ENCODE measurements around the gene CD2. TPM values are rescaled to one million over a fixed set of nuclear protein-coding genes. Genes with fewer than 3 reads are reported as not detected.

Gene CD2
- polyA plus RNA-seq (2013, experiment 1 of 2): not detected
- not detected for polyA plus RNA-seq (2013, experiment 2 of 2)

GRCh38 chr1:116754198-116754977 is at the start of gene CD2:
Gene CD2, plus strand, starts transcription at chr1:116754430. Its CDS starts 63 bp downstream, at chr1:116754493.
- no peak for DNase-seq (ENCODE audit: low spot score)
- H4K91ac ChIP-seq (ENCODE audit: low read depth, low read length, poor library complexity): peak within 1 kb of the TSS; percentile 30
- no peak within 1 kb of the TSS for H2BK15ac ChIP-seq (ENCODE audit: low read length)
- H3K4me1 ChIP-seq (ENCODE audit: control insufficient read depth in 2 of 2, insufficient read depth in 1 of 2, low read depth in 1 of 2, low read length in 2 of 2): peaks cover 0 to under 1% of the 10 kb centered on the region in 2 donors
- H3K36me3 ChIP-seq (replicated peaks in 1 of 2; ENCODE audit: control insufficient read depth in 2 of 2, insufficient read depth in 2 of 2, low read length in 2 of 2): no peaks in the 10 kb centered on the region
- H3K27me3 ChIP-seq (ENCODE audit: control insufficient read depth in 3 of 3, insufficient read depth in 3 of 3, low read depth in 1 of 3, low read length in 3 of 3): peaks cover 0 to 9% (median 0%) of the 10 kb centered on the region in 3 experiments
- H2BK120ac ChIP-seq (ENCODE audit: low read depth, low read length): no peak within 1 kb of the TSS
- no CpG with 5 or more reads among the region's 7 CpGs for WGBS, 2 donors (ENCODE audit: extremely low coverage in 2 of 2, insufficient read length in 2 of 2, insufficient replicate concordance in 1 of 2)
- H3K79me1 ChIP-seq (ENCODE audit: low read depth, low read length): peaks cover 2% of the 10 kb centered on the region
- H3K14ac ChIP-seq (ENCODE audit: low read length): no peak within 1 kb of the TSS
- no peak within 1 kb of the TSS for H3K9ac ChIP-seq (ENCODE audit: low read depth, low read length, poor library complexity)
- no peak within 1 kb of the TSS for H3K23ac ChIP-seq (ENCODE audit: low read depth, low read length, poor library complexity)
- H3K4ac ChIP-seq (ENCODE audit: low read length): no peak within 1 kb of the TSS
- no peak within 1 kb of the TSS for H2AFZ ChIP-seq (ENCODE audit: low read length)
- H3K9me3 ChIP-seq (replicated peaks in 1 of 2; ENCODE audit: control insufficient read depth in 2 of 2, insufficient read depth in 1 of 2, low read depth in 1 of 2, low read length in 2 of 2): no peaks in the 10 kb centered on the region
- H3K4me3 ChIP-seq (ENCODE audit: low read length in 2 of 2): no peak within 1 kb of the TSS
- H2AK5ac ChIP-seq (ENCODE audit: low read depth, low read length): no peak within 1 kb of the TSS
- H2BK12ac ChIP-seq (ENCODE audit: low read length): no peak within 1 kb of the TSS
- no peak within 1 kb of the TSS for H3K4me2 ChIP-seq (ENCODE audit: insufficient read depth, low read length, poor library complexity, severe bottlenecking)
- H3K18ac ChIP-seq (ENCODE audit: low read length): peak within 1 kb of the TSS; percentile 13
- H2BK5ac ChIP-seq (ENCODE audit: low read length): no peak within 1 kb of the TSS
- peak within 1 kb of the TSS; percentile 43 for H4K8ac ChIP-seq (ENCODE audit: low read depth, low read length)
- H3K27ac ChIP-seq (replicated peaks; ENCODE audit: low read length): no peak within 1 kb of the TSS

- no peak overlapping the region for H2BK15ac ChIP-seq (ENCODE audit: low read length)
- H3K23ac ChIP-seq (ENCODE audit: low read depth, low read length, poor library complexity): no peak overlapping the region
- H3K9me3 ChIP-seq (replicated peaks in 1 of 2; ENCODE audit: control insufficient read depth in 2 of 2, insufficient read depth in 1 of 2, low read depth in 1 of 2, low read length in 2 of 2): no peaks in the 10 kb centered on the region
- no peaks in the 10 kb centered on the region for H3K4me1 ChIP-seq (ENCODE audit: control insufficient read depth in 2 of 2, insufficient read depth in 1 of 2, low read depth in 1 of 2, low read length in 2 of 2)
- no peak overlapping the region for H4K8ac ChIP-seq (ENCODE audit: low read depth, low read length)
- no peak overlapping the region for H2AK5ac ChIP-seq (ENCODE audit: low read depth, low read length)
- H3K27me3 ChIP-seq (ENCODE audit: control insufficient read depth in 3 of 3, insufficient read depth in 3 of 3, low read depth in 1 of 3, low read length in 3 of 3): peaks cover 0 to 7% (median 0%) of the 10 kb centered on the region in 3 experiments
- no peak overlapping the region for H2BK5ac ChIP-seq (ENCODE audit: low read length)
- H2AFZ ChIP-seq (ENCODE audit: low read length): no peak overlapping the region
- no peak for DNase-seq (ENCODE audit: low spot score)
- no peak overlapping the region for H3K4ac ChIP-seq (ENCODE audit: low read length)
- no peak overlapping the region for H3K9ac ChIP-seq (ENCODE audit: low read depth, low read length, poor library complexity)
- no CpG with 5 or more reads among the region's 2 CpGs for WGBS, 2 donors (ENCODE audit: extremely low coverage in 2 of 2, insufficient read length in 2 of 2, insufficient replicate concordance in 1 of 2)
- H3K27ac ChIP-seq (replicated peaks; ENCODE audit: low read length): no peak overlapping the region
- H3K18ac ChIP-seq (ENCODE audit: low read length): no peak overlapping the region
- no peaks in the 10 kb centered on the region for H3K36me3 ChIP-seq (replicated peaks in 1 of 2; ENCODE audit: control insufficient read depth in 2 of 2, insufficient read depth in 2 of 2, low read length in 2 of 2)
- no peak overlapping the region for H2BK12ac ChIP-seq (ENCODE audit: low read length)
- H3K4me2 ChIP-seq (ENCODE audit: insufficient read depth, low read length, poor library complexity, severe bottlenecking): no peak overlapping the region
- H3K4me3 ChIP-seq (ENCODE audit: low read length in 2 of 2): no peak overlapping the region
- no peak overlapping the region for H2BK120ac ChIP-seq (ENCODE audit: low read depth, low read length)
- no peak overlapping the region for H4K91ac ChIP-seq (ENCODE audit: low read depth, low read length, poor library complexity)
- no peaks in the 10 kb centered on the region for H3K79me1 ChIP-seq (ENCODE audit: low read depth, low read length)
- H3K14ac ChIP-seq (ENCODE audit: low read length): no peak overlapping the region
These were observed 48.1 kb upstream of the CD2 start for GRCh38 chr1:116706123-116706522.

GRCh38 chr1:116706841-116707240 is 47.4 kb upstream of the CD2 start:
- Histone ChIP-seq H3K4me2 (ENCODE audit: insufficient read depth, low read length, poor library complexity, severe bottlenecking) (no peak overlapping the region), H3K4me3 (ENCODE audit: low read length in 2 of 2) (no peak overlapping the region), H3K4me1 (ENCODE audit: control insufficient read depth in 2 of 2, insufficient read depth in 1 of 2, low read depth in 1 of 2, low read length in 2 of 2) (peaks cover 0 to 3% of the 10 kb centered on the region in 2 donors), H3K4ac (ENCODE audit: low read length) (no peak overlapping the region), H3K36me3 (replicated peaks in 1 of 2; ENCODE audit: control insufficient read depth in 2 of 2, insufficient read depth in 2 of 2, low read length in 2 of 2) (no peaks in the 10 kb centered on the region), H2AFZ (ENCODE audit: low read length) (no peak overlapping the region), H2BK12ac (ENCODE audit: low read length) (no peak overlapping the region), H2BK120ac (ENCODE audit: low read depth, low read length) (no peak overlapping the region), H3K14ac (ENCODE audit: low read length) (no peak overlapping the region), H2AK5ac (ENCODE audit: low read depth, low read length) (no peak overlapping the region), H2BK5ac (ENCODE audit: low read length) (no peak overlapping the region), H3K23ac (ENCODE audit: low read depth, low read length, poor library complexity) (no peak overlapping the region), H4K8ac (ENCODE audit: low read depth, low read length) (no peak overlapping the region), H3K79me1 (ENCODE audit: low read depth, low read length) (no peaks in the 10 kb centered on the region), H3K9ac (ENCODE audit: low read depth, low read length, poor library complexity) (no peak overlapping the region), H3K18ac (ENCODE audit: low read length) (no peak overlapping the region), H3K27me3 (ENCODE audit: control insufficient read depth in 3 of 3, insufficient read depth in 3 of 3, low read depth in 1 of 3, low read length in 3 of 3) (peaks cover 0 to 7% (median 0%) of the 10 kb centered on the region in 3 experiments), H3K27ac (replicated peaks; ENCODE audit: low read length) (no peak overlapping the region), H2BK15ac (ENCODE audit: low read length) (no peak overlapping the region), H4K91ac (ENCODE audit: low read depth, low read length, poor library complexity) (no peak overlapping the region), H3K9me3 (replicated peaks in 1 of 2; ENCODE audit: control insufficient read depth in 2 of 2, insufficient read depth in 1 of 2, low read depth in 1 of 2, low read length in 2 of 2) (no peaks in the 10 kb centered on the region)
- DNase-seq (ENCODE audit: low spot score): no peak

- no peak for DNase-seq (ENCODE audit: low spot score)
- no CpG with 5 or more reads among the region's 6 CpGs for WGBS, 2 donors (ENCODE audit: extremely low coverage in 2 of 2, insufficient read length in 2 of 2, insufficient replicate concordance in 1 of 2)
- H3K4me1 ChIP-seq (ENCODE audit: control insufficient read depth in 2 of 2, insufficient read depth in 1 of 2, low read depth in 1 of 2, low read length in 2 of 2): peaks cover 0 to 3% of the 10 kb centered on the region in 2 donors
- H3K27ac ChIP-seq (replicated peaks; ENCODE audit: low read length): no peak overlapping the region
- no peak overlapping the region for H4K91ac ChIP-seq (ENCODE audit: low read depth, low read length, poor library complexity)
- H2AK5ac ChIP-seq (ENCODE audit: low read depth, low read length): no peak overlapping the region
- no peak overlapping the region for H2BK120ac ChIP-seq (ENCODE audit: low read depth, low read length)
- no peaks in the 10 kb centered on the region for H3K79me1 ChIP-seq (ENCODE audit: low read depth, low read length)
- peak overlapping the region; percentile 15 for H2BK15ac ChIP-seq (ENCODE audit: low read length)
- no peak overlapping the region for H3K4me3 ChIP-seq (ENCODE audit: low read length in 2 of 2)
- H3K9ac ChIP-seq (ENCODE audit: low read depth, low read length, poor library complexity): no peak overlapping the region
- H3K27me3 ChIP-seq (ENCODE audit: control insufficient read depth in 3 of 3, insufficient read depth in 3 of 3, low read depth in 1 of 3, low read length in 3 of 3): peaks cover 0 to 10% (median 0%) of the 10 kb centered on the region in 3 experiments
- H3K4ac ChIP-seq (ENCODE audit: low read length): no peak overlapping the region
- no peak overlapping the region for H2AFZ ChIP-seq (ENCODE audit: low read length)
- H3K14ac ChIP-seq (ENCODE audit: low read length): no peak overlapping the region
- no peaks in the 10 kb centered on the region for H3K36me3 ChIP-seq (replicated peaks in 1 of 2; ENCODE audit: control insufficient read depth in 2 of 2, insufficient read depth in 2 of 2, low read length in 2 of 2)
- H2BK5ac ChIP-seq (ENCODE audit: low read length): no peak overlapping the region
- H3K9me3 ChIP-seq (replicated peaks in 1 of 2; ENCODE audit: control insufficient read depth in 2 of 2, insufficient read depth in 1 of 2, low read depth in 1 of 2, low read length in 2 of 2): no peaks in the 10 kb centered on the region
- H4K8ac ChIP-seq (ENCODE audit: low read depth, low read length): no peak overlapping the region
- H3K4me2 ChIP-seq (ENCODE audit: insufficient read depth, low read length, poor library complexity, severe bottlenecking): no peak overlapping the region
- no peak overlapping the region for H3K23ac ChIP-seq (ENCODE audit: low read depth, low read length, poor library complexity)
- H2BK12ac ChIP-seq (ENCODE audit: low read length): no peak overlapping the region
- H3K18ac ChIP-seq (ENCODE audit: low read length): no peak overlapping the region
These were observed 45.9 kb upstream of the CD2 start for GRCh38 chr1:116708255-116708900.
